Mucosa of descending colon (tissue), 3 donors: Measurements from ENCODE around the gene HLCS. TPM values are rescaled to one million over a fixed set of nuclear protein-coding genes. Genes with fewer than 3 reads are reported as not detected.

Experiments used
- ATAC-seq: fragments of 200-7000 bp; cut with Tn5 transposase; one replicate; pipeline ENCODE4 v1.9.1; 2020; ENCODE audit warnings: mild to moderate bottlenecking, moderate library complexity
- DNase-seq, 3 donors: peaks; one replicate each; pipeline ENCODE4 v3.0.0-alpha.2; 2020
- H3K36me3 ChIP-seq: fragments of 200-600 bp; one replicate; pipeline ENCODE4 v1.8.0; 2021; ENCODE audit warnings: low read depth, mild to moderate bottlenecking
- H3K4me1 ChIP-seq: fragments of 200-600 bp; one replicate; pipeline ENCODE4 v1.8.0; 2021; ENCODE audit warnings: low read depth, mild to moderate bottlenecking
- H3K4me3 ChIP-seq: fragments of 200-600 bp; one replicate; pipeline ENCODE4 v1.8.0; 2021; ENCODE audit warnings: mild to moderate bottlenecking
- H3K9me3 ChIP-seq: fragments of 200-600 bp; one replicate; pipeline ENCODE4 v1.8.0; 2021; ENCODE audit warnings: mild to moderate bottlenecking
- CTCF ChIP-seq: fragments of 200-600 bp; IDR thresholded peaks from one replicate; pipeline ENCODE4 v1.8.0; 2022; ENCODE audit warnings: antibody characterized with exemption, mild to moderate bottlenecking
- intact Hi-C, 2 donors: fragments of 100-400 bp; cut with DNase I in 1 of 2; cut with micrococcal nuclease in 1 of 2; formaldehyde crosslinking; loops; one replicate each; pipeline versions ENCODE4 v1.11.0 to v1.11.1; 2022; cut with DNase I, micrococcal nuclease
- total RNA-seq, 3 donors: library from RNA; stranded (reverse); fragmentation: NEBNext Ultra II Directional in 2 of 3; extraction: Animal tissue kit (Norgen Biotek cat#: 25700) in 2 of 3; gene quantifications; one replicate each; pipeline versions ENCODE4 v1.2.1 to v1.2.4, GENCODE V29; 2021 to 2023
- donor health status: DM: no; HTN: no; CAD: no; lungs with moderate emphysema.
- donor health status: DM: no; HTN: no; CAD: no.
- donor health status: DM: no; HTN: yes; CAD: no.

Gene HLCS
- total RNA-seq, 3 donors from 2014 or later: 13.3 to 16.7 (median 14.9) TPM

GRCh38 chr21:36738489-36739126, 227.9 kb downstream of the HLCS start:
- Histone ChIP-seq H3K9me3 (no peaks in the 10 kb centered on the region), H3K4me3 (no peak overlapping the region), H3K4me1 (no peaks in the 10 kb centered on the region), H3K36me3 (no peaks in the 10 kb centered on the region)
- TF ChIP-seq CTCF: no peak
- no peak for DNase-seq
- intact Hi-C loops: no loop called here
- ATAC-seq: no peak

GRCh38 chr21:36735724-36736320, 230.6 kb downstream of the HLCS start:
- ATAC-seq (no peak), DNase-seq (no peak)
- no peak overlapping the region for H3K4me3 ChIP-seq
- no peaks in the 10 kb centered on the region for H3K9me3 ChIP-seq
- H3K4me1 ChIP-seq: no peaks in the 10 kb centered on the region
- TF ChIP-seq CTCF: no peak
- intact Hi-C loops: no loop called here
- H3K36me3 ChIP-seq: no peaks in the 10 kb centered on the region

- intact Hi-C loops: no loop called here
- no peaks in the 10 kb centered on the region for H3K9me3 ChIP-seq
- no peak for ATAC-seq
- no peak for TF ChIP-seq CTCF
- DNase-seq: no peak
- H3K36me3 ChIP-seq: no peaks in the 10 kb centered on the region
- no peaks in the 10 kb centered on the region for H3K4me1 ChIP-seq
- H3K4me3 ChIP-seq: no peak overlapping the region
These were observed 231.3 kb downstream of the HLCS start for GRCh38 chr21:36735201-36735515.

- Histone ChIP-seq H3K4me3 (no peak overlapping the region), H3K9me3 (no peaks in the 10 kb centered on the region), H3K36me3 (no peaks in the 10 kb centered on the region), H3K4me1 (no peaks in the 10 kb centered on the region)
- no peak for ATAC-seq
- intact Hi-C loops: no loop called here
- TF ChIP-seq CTCF: no peak
- no peak for DNase-seq
These were observed 231.9 kb downstream of the HLCS start for GRCh38 chr21:36734367-36735200.

- Histone ChIP-seq H3K4me1 (no peaks in the 10 kb centered on the region), H3K36me3 (no peaks in the 10 kb centered on the region), H3K9me3 (no peaks in the 10 kb centered on the region), H3K4me3 (no peak overlapping the region)
- intact Hi-C loops: no loop called here
- ATAC-seq (no peak), DNase-seq (no peak)
- no peak for TF ChIP-seq CTCF
These were observed 232.6 kb downstream of the HLCS start for GRCh38 chr21:36733857-36734256.
